22Rv1 (cell line): ENCODE data around the gene GBP5.
"Not testable (repeated sequence)": the region's sequence is repeated elsewhere in the genome, so short reads cannot be mapped to it uniquely, and the experiment has no call there.

ENCODE experiments used
- H3K27ac ChIP-seq: fragments of 450-650 bp; 2 replicates; pipeline ENCODE4 v1.5.1; 2017
- ZFX ChIP-seq: fragments of 450-650 bp; IDR thresholded peaks from 2 replicates; pipeline ENCODE4 v1.6.1; 2017; ENCODE audit warnings: antibody characterized with exemption, borderline replicate concordance
- TF ChIP-seq, protein P1 (sequence below): fragments of 450-650 bp; IDR thresholded peaks from 2 replicates; pipeline ENCODE4 v1.5.1; 2017; ENCODE audit warnings: mild to moderate bottlenecking

Gene GBP5

DNA sequence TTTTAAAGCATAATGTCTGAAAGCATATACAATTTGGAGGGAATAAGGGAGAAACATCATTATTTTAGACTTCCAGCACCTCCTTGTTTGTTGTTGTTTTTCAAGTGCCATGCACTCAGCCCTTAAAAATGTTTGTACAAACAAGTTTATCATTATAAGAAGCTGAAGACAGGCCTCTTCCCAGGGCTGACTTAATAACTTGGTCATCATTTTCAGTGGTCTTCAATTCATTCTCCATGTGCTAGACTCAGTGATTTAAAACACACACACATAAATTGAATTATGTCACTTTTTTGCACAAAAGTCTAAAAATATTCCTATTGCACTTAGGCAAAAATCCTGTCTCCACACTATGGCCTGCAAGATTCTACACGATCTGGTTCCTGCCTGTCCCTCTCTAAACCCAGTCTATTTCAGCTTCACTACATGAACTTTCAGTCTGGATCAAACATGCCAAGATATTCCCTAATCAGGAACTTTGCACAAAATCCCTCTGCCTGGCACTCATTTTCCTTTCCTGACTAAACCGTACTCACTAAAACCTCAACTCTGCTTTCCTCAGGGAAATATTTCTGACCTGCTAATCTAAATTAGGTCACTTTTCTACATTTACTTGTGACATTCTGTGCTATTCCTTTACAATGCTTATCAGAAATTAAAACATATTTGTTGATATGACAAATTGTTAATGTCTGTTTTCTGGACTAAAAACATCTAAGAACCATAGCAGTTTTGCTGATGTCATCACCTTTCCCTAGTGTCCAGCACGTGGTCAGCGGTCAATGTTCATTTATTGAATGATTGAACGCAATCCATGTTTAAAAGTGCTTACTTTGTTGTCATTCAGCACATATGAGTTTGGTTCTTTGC, 14.8 kb upstream of the GBP5 start:
- TF ChIP-seq, protein P1, sequence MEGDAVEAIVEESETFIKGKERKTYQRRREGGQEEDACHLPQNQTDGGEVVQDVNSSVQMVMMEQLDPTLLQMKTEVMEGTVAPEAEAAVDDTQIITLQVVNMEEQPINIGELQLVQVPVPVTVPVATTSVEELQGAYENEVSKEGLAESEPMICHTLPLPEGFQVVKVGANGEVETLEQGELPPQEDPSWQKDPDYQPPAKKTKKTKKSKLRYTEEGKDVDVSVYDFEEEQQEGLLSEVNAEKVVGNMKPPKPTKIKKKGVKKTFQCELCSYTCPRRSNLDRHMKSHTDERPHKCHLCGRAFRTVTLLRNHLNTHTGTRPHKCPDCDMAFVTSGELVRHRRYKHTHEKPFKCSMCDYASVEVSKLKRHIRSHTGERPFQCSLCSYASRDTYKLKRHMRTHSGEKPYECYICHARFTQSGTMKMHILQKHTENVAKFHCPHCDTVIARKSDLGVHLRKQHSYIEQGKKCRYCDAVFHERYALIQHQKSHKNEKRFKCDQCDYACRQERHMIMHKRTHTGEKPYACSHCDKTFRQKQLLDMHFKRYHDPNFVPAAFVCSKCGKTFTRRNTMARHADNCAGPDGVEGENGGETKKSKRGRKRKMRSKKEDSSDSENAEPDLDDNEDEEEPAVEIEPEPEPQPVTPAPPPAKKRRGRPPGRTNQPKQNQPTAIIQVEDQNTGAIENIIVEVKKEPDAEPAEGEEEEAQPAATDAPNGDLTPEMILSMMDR = no peak
- no peak for TF ChIP-seq ZFX
- H3K27ac ChIP-seq = no peak overlapping the region

DNA sequence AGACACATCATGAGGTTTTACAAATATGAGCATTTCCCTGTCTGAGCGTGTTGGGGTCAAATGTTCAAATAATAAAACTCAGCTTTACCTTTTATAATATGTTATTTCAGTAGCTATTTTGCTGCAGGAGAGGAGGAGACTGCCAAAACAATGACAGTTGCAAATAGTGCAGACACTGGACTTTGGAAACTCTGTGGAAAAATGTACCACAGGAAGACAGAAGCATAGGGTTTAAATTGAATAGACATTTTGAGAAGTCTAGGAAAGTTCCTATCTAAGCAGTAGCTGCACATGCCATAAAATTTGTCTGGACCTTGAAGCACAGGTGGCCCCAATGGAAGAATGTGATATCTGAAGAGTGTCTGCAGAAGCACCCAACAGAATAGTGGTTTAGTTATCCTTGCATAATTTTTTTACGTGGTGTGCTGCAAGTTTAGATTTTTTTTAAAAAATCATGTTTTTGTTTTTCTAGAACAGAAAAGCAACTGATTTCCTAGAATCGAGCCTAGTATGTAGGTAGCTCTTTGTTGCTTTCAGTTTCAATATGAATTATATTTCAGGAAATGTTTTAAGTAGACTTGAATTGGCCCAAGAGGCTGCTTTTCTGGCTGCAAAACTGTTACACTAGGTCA, 14.0 kb upstream of the GBP5 start:
- no peak overlapping the region for H3K27ac ChIP-seq
- TF ChIP-seq, protein P1 = no peak
- no peak for TF ChIP-seq ZFX

DNA sequence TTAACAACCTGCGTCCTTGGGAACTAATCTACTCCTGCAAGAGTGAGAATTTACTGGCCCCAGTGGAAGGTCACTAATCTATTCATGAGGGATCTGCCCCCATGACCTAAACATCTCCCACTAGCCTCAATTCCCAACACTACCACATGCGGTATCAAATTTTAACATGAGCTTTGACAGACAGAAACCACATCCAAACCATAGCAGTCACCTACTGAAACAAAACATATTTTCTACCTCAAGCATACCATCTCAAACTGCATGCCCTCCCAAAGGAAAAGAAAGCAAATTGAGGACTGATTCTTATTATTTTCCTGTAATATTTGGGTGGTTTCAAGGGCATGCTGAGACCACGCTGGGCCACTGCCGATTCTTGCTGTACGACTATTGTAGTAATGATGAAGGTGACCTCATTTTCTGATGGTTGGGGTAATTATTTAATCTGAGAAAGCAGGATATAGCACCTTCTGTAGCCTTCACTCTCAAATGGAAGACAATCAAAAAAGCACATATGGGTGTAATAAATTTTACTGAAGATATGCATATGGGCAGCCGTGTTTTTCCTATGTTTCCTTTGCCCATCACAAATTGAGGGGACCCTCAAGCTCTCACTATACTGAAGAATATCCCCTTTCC, 13.2 kb upstream of the GBP5 start:
- no peak for TF ChIP-seq ZFX
- TF ChIP-seq, protein P1 = no peak
- no peak overlapping the region for H3K27ac ChIP-seq

GRCh38 chr1:89284078-89284763, 11.6 kb upstream of the GBP5 start:
- H3K27ac ChIP-seq = not testable (repeated sequence)

DNA sequence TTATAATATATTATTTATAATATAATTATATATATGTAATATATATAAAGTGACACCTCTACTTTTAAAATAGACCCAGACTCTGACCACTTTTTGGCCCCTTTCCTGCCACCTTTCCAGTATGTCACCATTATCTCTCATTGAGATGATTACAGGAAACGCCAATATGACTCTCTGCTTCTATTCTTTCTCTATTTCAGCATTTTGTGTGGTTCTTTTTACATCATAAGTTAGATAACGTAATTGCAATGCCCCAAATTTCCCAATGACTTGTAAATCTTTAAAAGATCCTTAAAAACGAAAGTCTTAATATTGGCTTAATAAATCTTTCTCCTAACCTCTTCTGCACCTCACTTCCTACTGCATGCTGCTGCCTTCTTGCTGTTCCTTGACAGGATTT, 8.1 kb upstream of the GBP5 start:
- H3K27ac ChIP-seq = no peak overlapping the region
- TF ChIP-seq, protein P1 = no peak
- no peak for TF ChIP-seq ZFX

DNA sequence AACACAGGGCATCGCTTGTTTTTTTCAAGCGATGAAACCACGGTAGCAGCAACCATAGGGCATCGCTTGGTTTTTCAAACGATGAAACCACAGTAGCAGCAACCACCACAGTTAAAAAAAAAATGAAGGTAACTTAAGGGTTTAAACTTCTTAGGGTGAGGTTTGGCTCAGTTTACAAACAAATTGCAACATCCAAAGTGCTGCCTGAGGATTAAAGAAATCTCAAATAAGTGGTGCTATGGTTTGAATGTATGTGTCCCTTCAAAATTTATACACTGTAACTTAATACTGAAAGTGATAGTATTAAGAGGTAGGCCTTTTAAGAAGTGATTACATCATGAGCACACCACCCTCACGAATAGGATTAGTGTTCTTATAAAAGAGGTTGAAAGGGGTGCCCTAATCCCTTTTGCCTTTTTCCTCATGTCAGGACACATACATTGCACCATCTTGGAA, 6.4 kb upstream of the GBP5 start:
- TF ChIP-seq, protein P1 = no peak
- no peak for TF ChIP-seq ZFX
- no peak overlapping the region for H3K27ac ChIP-seq

GRCh38 chr1:89277725-89278124, 5.1 kb upstream of the GBP5 start:
- no peak overlapping the region for H3K27ac ChIP-seq
- TF ChIP-seq ZFX = no peak
- TF ChIP-seq, protein P1 = no peak
